CD4-positive, alpha-beta T cell treated with Interleukin-4 for 1 hour (primary cell): Measurements from ENCODE around the gene GPRC5A.

Source experiments
- DNase-seq, 2 donors: peaks; one replicate each; pipeline ENCODE4 v3.0.0-alpha.2; 2020 to 2022

Gene GPRC5A

DNA sequence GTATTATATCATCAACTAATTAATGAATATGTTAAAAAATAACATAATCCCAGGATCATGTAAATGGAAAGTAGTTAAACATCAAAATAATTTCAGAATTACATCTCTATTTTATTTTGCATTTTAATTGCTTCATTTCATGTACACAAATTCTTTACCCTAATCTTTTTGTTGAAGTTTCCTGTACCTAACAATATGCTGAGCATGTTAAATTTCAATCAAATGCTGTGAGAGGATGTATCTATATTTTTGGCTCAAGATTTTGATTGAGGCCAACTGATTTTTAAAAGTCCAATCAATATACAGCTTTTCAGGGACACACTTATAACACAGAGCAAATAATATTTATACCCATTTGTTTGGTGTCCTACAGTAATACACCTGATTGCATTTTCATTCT lies 54.2 kb downstream of the GPRC5A start:
- DNase-seq, result no peak

DNA sequence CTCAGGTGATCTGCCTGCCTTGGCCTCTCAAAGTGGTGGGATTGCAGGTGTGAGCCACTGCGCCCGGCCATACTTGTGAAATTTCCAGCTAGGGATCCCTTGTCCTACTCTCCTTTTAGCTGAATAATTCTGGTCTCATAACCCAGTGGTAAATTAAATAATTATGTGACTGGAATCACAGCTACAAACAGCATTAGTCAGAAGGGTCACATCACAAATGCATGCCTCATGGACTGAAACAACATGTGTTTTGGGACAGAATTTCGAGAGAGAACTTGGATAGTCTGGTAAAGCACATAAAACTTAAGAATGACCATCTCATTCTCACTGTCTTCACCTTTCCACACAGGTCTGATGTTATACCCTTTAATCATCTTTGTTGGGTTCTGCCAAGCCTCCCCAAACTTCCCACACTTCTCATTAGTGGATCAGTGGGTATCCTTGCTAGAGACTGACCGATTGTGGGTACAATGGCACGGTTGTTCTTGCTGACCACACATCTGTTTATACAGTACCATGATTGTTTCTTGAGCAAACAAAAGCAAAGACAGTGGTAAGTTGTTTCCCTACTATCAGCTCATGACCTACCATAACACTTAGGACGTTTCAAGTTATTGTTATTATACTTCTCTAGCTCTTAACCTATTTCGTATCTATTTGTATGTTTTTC lies 55.5 kb downstream of the GPRC5A start:
- no peak for DNase-seq

DNA sequence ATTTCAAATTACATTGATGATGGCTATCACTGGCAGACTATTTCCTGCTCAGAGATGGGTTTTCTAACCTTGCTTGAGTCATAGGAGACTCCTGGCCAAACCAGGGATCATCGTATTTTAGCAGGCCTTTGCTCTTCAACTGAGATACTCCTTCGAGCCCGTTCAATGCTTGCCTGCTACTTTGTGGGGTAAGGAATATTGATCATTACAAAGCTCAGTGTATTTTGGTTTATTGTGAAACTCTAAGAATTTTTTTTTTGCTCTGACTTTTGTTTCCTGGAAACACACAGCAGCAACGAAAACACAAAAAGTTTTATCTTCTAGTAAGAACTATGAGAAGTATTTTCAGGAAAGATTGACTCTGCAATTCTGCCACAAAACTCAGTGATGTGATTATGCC lies 56.5 kb downstream of the GPRC5A start:
- no peak for DNase-seq

DNA sequence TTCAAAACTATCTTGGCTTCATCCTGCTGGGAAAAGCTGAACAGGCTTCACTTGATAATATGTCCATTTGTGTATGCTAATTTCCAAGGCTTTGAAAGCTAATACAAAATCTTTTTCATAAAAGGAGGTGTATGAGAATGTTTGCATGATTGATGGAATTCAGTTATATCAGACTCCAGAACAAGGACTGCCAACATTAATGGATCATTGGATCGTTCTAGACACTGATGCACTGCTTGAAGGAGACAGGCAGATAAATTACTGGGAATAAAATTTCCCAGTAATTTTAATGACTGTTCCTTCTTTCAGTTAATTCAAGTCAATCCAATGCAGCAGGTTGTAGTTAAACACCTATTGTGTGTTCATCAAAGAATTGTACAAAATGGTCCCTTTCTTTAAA lies 60.1 kb downstream of the GPRC5A start:
- DNase-seq, result no peak

DNA sequence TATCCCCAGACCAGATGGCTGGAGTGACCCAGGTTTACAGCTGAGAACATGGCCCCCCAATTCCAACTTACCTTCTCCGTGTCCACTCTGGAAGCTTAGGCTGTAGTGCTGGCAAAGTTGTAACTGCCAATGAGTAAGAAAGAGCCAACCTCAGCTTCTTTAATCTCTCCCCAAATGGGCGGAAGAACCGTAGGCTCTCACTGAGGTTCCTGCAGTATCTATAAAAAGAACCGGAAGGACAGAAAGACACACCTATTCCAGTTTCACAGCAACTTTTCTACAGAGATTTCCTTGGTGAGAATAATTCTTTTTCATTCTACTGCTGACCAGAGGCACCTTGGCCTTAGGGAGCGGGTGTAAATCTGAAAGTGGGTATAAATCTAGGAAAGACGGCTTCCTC lies 60.7 kb downstream of the GPRC5A start, which contains the start of gene GPRC5D:
GPRC5D (minus strand) TSS at position 135 of the 400 bp plus-strand sequence. CDS start 1,786 bp downstream, outside the sequence.
- DNase-seq, result no peak

DNA sequence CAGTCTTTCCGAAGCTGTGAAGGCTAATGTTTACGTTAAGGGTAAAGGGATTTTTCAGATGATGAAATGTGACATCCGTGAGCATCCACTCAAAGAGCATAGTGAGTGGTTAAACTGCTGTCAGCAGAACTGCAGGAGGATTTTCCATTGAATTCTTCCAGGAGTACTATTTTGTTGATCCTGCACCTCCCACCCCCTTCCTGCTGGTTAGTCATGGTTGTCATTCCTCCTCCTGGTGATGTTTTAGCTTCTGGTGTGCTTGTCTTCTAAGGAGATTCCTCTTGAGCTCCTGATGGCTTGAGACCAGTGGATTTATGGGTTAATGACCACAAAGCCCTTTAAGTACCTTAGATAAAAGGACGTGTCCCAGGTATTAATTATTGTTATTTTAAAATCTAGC lies 63.0 kb downstream of the GPRC5A start:
- DNase-seq, result no peak

DNA sequence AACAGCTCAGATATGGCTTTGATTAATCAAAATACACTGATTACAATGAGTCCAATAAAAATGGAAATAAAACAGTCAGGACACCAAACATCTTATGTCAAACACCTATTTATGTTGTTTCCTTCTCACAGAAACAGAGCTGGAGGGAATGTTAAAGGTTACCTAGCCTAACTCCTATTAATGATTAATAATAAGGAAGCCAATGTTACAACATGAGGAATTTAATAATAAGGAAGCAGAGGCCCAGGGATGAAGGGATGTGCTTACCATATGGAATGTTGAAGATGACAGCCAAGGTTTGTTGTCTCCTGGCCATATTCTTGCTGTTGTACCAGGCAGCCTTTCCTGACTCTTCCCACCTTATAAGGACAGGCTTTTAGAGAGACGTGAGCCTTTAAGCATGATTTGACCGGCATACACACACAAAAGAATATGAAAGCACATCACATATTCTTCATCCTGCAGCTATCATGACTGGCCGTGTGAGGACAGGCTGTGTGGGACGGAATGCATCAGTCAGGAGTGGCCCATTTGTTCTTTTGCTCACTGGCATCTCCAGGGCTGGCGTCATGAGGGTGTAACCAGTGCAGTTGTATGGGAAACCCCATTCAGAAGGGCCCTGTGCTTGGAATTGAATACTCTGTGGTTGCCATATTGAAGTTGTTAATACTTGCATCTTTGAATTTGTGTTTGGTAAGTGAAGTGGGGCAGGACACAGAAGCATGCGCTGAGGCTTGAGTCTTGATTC lies 63.7 kb downstream of the GPRC5A start:
- DNase-seq, result no peak

DNA sequence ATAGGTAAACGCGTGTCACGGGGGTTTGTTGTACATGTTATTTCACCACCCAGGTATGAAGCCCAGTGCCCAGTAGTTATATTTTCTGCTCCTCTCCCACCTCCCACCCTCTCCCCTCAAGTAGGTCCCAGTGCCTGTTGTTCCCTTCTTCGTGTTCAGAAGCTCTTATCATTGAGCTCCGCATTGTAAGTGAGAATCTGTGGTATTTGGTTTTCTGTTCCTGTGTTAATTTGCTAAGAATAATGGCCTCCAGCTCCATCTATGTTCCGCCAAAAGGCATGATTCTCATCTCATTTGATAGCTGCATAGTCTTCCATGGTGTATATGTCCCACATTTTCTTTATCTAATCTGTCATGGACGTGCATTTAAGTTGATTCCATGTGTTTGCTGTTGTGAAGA lies 67.5 kb downstream of the GPRC5A start:
- DNase-seq, result no peak

DNA sequence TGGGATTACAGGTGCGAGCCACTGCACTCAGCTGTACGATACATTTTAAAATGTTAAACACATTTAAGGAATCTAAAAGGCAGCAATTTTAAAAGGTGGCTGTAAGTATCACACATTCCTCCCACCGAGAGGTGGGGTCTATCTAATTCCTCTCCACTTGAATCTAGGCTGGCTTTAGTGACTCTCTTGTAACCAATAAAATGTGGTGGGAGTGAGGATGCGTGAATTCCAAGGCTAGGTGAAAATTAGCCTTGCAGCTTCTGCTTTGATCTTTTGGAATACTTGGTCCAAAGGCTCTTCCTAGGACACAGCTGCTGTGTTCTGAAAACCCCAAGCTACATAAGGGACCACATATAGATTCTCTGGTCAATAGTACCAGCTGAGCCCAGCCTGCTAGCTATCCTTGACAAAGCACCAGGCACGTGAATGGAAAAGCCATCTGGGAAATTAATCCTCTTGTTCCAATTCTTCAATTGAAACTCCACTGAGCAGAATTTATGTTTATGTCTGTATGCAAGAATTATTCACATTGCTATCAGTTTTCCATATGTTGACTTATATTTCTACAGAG lies 69.4 kb downstream of the GPRC5A start:
- no peak for DNase-seq

DNA sequence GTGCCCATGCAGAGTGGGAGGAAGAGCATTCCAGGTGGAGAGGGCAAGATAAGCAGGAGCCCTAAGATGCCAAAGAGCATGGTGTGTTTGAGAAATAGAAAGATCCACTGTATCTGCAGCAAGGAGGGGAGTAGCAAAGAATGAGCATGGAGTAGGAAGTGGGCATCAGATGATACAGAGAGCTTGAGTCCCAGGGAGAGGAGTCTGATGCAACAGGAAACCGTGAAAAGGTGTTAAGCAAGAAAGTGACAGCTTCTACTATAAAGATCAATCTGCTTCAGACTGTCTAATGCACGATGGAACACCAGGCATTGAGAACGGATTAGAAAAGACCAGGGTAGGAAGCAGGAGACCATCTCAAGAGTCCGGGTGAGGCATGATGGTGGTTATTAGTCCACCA lies 72.9 kb downstream of the GPRC5A start:
- no peak for DNase-seq

DNA sequence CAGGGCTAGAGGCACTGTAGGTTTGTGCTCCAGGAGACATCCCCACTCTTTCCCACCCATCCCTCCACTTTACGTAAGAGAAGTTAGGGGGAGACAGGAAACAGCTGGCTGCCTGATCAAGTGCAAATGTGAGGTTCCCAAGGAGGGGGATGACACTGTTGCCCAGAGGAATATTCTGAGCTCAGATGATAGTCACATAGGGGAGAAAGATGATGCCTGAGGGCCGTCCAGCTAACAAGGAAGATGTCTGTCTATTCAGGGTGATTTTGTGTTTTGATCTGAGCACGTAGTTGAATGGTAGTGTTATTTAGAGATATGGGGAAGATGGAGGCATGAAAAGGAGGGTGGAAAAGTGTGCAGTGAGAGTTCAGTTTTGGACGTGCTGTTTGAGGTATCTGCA lies 74.5 kb downstream of the GPRC5A start:
- no peak for DNase-seq
